CD4-positive, alpha-beta T cell (primary cell): ENCODE results near the gene RPP25L. TPM values are rescaled to one million over a fixed set of nuclear protein-coding genes. Genes with fewer than 3 reads are reported as not detected.

Experiments used
- ATAC-seq: fragments of 200-7000 bp; cut with Tn5 transposase; one replicate; pipeline ENCODE4 v1.10.0; 2022; ENCODE audit warnings: mild to moderate bottlenecking; ENCODE audit not compliant: poor library complexity
- CTCF ChIA-PET: fragments of 350-600 bp; sonication (Branson Sonifier 250); formaldehyde crosslinking; loops from one replicate; lab custom pipeline; 2021; ENCODE audit warnings: antibody characterized with exemption, inconsistent platforms; lab: Charles Lee
- POLR2A ChIA-PET: fragments of 350-600 bp; sonication (Branson Sonifier 250); formaldehyde crosslinking; loops from one replicate; lab custom pipeline; 2021; ENCODE audit warnings: antibody characterized with exemption, inconsistent platforms; lab: Charles Lee
- DNase-seq, 14 experiments: peaks; one replicate each; pipeline ENCODE4 v3.0.0-alpha.2; 2013 to 2020; ENCODE audit warnings: mixed read lengths in 2 of 14
- H3K27ac ChIP-seq, 2 donors: one replicate each; pipeline versions ENCODE4 v1.5.1 to v1.7.0; 2013; ENCODE audit warnings: low read length in 2 of 2, low read depth in 1 of 2, mild to moderate bottlenecking in 1 of 2
- H3K27me3 ChIP-seq, 2 experiments: 1 replicate in 1 of 2; 2 replicates in 1 of 2; pipeline versions ENCODE4 v1.6.1 to v1.7.0; 2013; ENCODE audit warnings: low read length in 2 of 2, control low read depth in 1 of 2, mild to moderate bottlenecking in 1 of 2, moderate library complexity in 1 of 2; ENCODE audit not compliant: insufficient read depth in 2 of 2, control insufficient read depth in 1 of 2
- H3K36me3 ChIP-seq: one replicate; pipeline ENCODE4 v1.6.1; 2013; ENCODE audit warnings: low read length, control low read depth; ENCODE audit not compliant: insufficient read depth
- H3K4me1 ChIP-seq: one replicate; pipeline ENCODE4 v1.6.1; 2013; ENCODE audit warnings: low read length, control low read depth; ENCODE audit not compliant: insufficient read depth
- H3K4me3 ChIP-seq: one replicate; pipeline ENCODE4 v1.5.1; 2013; ENCODE audit warnings: mild to moderate bottlenecking, low read length, moderate library complexity
- H3K9me3 ChIP-seq, 2 experiments: 1 replicate in 1 of 2; 2 replicates in 1 of 2; pipeline versions ENCODE4 v1.6.1 to v1.7.0; 2013; ENCODE audit warnings: low read length in 2 of 2, mild to moderate bottlenecking in 2 of 2, control low read depth in 1 of 2, moderate library complexity in 1 of 2; ENCODE audit not compliant: control insufficient read depth in 1 of 2, insufficient read depth in 1 of 2
- H3K27ac Mint-ChIP-seq: one replicate; pipeline ENCODE4 v1.8.0; 2020; ENCODE audit warnings: mixed read lengths
- H3K27me3 Mint-ChIP-seq: one replicate; pipeline ENCODE4 v1.8.0; 2021; ENCODE audit warnings: mixed read lengths
- H3K36me3 Mint-ChIP-seq: one replicate; pipeline ENCODE4 v1.8.0; 2021; ENCODE audit warnings: low read depth, mixed read lengths
- H3K4me1 Mint-ChIP-seq: one replicate; pipeline ENCODE4 v1.8.0; 2021; ENCODE audit warnings: low read depth, mixed read lengths
- H3K4me3 Mint-ChIP-seq: one replicate; pipeline ENCODE4 v1.8.0; 2020; ENCODE audit warnings: mild to moderate bottlenecking, mixed read lengths
- H3K9me3 Mint-ChIP-seq: one replicate; pipeline ENCODE4 v1.8.0; 2020; ENCODE audit warnings: mixed read lengths
- intact Hi-C, 2 experiments: fragments of 100-400 bp; cut with DNase I in 1 of 2; cut with micrococcal nuclease in 1 of 2; formaldehyde crosslinking; loops; one replicate each; pipeline versions ENCODE4 v1.15.1 to v1.9.0; 2023 to 2025; cut with DNase I, micrococcal nuclease
- total RNA-seq, 174 experiments: library from RNA in 2 of 174; stranded (reverse) in 2 of 174; gene quantifications; one replicate each; pipeline ENCODE4 v1.2.3 and lab custom pipeline; 2021 to 2026
- TF ChIP-seq, protein P1 (sequence below): fragments of 200-600 bp; IDR thresholded peaks from one replicate; pipeline ENCODE4 v1.8.0; 2022; ENCODE audit warnings: antibody characterized with exemption, mild to moderate bottlenecking

Gene RPP25L
- total RNA-seq, 2 experiments from 2014 or later = 4.6 to 5.7 TPM

DNA sequence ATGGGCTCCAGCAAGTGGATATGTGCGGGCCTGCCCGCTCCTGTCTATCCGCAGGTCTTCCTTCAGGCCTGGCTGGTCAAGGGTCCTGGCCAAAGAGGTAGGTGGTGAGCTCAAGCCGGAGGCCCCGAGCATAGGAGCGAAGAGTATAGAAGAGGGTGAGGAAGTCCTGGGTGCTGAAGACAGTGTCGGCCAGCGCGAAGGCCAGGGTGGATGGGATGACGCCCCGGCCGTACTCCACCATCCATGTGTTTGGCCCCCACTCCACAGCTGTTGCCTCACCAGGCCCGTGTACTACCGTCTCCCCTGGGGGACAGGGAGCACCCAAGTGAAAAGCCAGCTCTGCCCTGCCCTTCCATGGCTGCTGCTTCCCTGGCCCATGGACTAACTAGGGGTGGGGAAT, 23.7 kb upstream of the RPP25L start:
- H3K4me3 Mint-ChIP-seq = peak overlapping the region; percentile 75
- H3K36me3 ChIP-seq = peaks cover 14% of the 10 kb centered on the region
- TF ChIP-seq, protein P1, sequence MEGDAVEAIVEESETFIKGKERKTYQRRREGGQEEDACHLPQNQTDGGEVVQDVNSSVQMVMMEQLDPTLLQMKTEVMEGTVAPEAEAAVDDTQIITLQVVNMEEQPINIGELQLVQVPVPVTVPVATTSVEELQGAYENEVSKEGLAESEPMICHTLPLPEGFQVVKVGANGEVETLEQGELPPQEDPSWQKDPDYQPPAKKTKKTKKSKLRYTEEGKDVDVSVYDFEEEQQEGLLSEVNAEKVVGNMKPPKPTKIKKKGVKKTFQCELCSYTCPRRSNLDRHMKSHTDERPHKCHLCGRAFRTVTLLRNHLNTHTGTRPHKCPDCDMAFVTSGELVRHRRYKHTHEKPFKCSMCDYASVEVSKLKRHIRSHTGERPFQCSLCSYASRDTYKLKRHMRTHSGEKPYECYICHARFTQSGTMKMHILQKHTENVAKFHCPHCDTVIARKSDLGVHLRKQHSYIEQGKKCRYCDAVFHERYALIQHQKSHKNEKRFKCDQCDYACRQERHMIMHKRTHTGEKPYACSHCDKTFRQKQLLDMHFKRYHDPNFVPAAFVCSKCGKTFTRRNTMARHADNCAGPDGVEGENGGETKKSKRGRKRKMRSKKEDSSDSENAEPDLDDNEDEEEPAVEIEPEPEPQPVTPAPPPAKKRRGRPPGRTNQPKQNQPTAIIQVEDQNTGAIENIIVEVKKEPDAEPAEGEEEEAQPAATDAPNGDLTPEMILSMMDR = no peak
- H3K27ac Mint-ChIP-seq = no peak overlapping the region
- H3K4me1 Mint-ChIP-seq = peaks cover 46% of the 10 kb centered on the region
- intact Hi-C loops = loop anchor here (5.0 to 10.0 kb wide), 3 partner anchors 133 to 581 kb away; partner anchors contain the start of genes FANCG (in 1 of the 2) and VCP (in 1 of the 2)
- no peaks in the 10 kb centered on the region for H3K9me3 ChIP-seq
- peaks cover 41% of the 10 kb centered on the region for H3K4me1 ChIP-seq
- DNase-seq (no peak), ATAC-seq (no peak)
- ChIA-PET POLR2A (interaction anchor here (4.1 to 5.0 kb wide), 2 partner anchors 12 to 15 kb away, joined by 46 to 84 read pairs; partner anchors contain the start of genes DCTN3 and GALT), CTCF (interaction anchor here (0.7 to 3.9 kb wide), 6 partner anchors 10 to 67 kb away, joined by 3 to 41 read pairs (median 18); partner anchors contain the start of genes GALT and RPP25L)
- H3K27me3 ChIP-seq = peaks cover 0 to under 1% of the 10 kb centered on the region in 2 experiments
- H3K4me3 ChIP-seq = no peak overlapping the region
- H3K36me3 Mint-ChIP-seq = peaks cover 14% of the 10 kb centered on the region
- H3K27me3 Mint-ChIP-seq = peaks cover 2% of the 10 kb centered on the region
- no peak overlapping the region for H3K27ac ChIP-seq
- H3K9me3 Mint-ChIP-seq = no peaks in the 10 kb centered on the region

DNA sequence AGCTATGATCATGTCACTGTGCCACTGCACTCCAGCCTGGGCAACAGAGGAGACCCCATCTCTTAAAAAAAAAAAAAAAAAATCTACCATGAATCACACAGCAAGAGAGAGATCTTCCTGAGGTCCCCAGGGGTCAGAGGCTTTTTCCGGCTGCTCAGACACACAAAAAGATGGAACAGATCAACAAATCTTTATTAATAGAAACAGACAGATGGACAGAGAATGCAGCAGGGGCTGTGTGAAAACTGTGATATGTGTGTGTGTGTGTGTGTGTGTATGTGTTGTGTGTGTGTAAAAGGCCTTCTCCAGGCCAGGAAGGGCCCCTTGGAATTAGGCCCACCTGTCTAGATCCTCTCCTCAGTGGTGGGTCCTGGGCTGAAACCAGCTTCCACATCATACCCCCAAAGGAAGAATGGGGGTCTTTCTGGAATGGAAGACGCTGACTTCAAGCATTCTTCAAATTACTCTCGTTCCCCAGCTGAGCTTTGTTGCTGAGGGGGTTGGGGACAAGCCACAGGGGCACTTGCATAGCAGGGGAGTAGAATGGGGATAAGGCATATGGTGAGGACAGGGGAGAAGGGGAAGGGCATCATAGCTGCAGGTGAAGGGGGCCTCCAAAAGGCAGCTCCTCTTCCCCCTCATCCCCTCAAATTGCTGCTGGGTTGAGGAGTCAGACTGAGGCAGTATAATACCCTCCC, 22.8 kb upstream of the RPP25L start:
- Histone ChIP-seq H3K9me3 (no peaks in the 10 kb centered on the region), H3K4me1 (peaks cover 41% of the 10 kb centered on the region), H3K4me3 (no peak overlapping the region), H3K27me3 (peaks cover under 1 to 2% of the 10 kb centered on the region in 2 experiments), H3K27ac (no peak overlapping the region), H3K36me3 (peaks cover 14% of the 10 kb centered on the region)
- peaks cover 46% of the 10 kb centered on the region for H3K4me1 Mint-ChIP-seq
- H3K27ac Mint-ChIP-seq = no peak overlapping the region
- TF ChIP-seq, protein P1 = no peak
- DNase-seq = no peak
- peak overlapping the region; percentile 75 for H3K4me3 Mint-ChIP-seq
- H3K9me3 Mint-ChIP-seq = no peaks in the 10 kb centered on the region
- ATAC-seq = no peak
- CTCF ChIA-PET = interaction anchor here (0.8 to 3.9 kb wide), 13 partner anchors 9 to 231 kb away, joined by 3 to 41 read pairs (median 11); partner anchors contain the start of genes DCTN3, GALT and RPP25L
- POLR2A ChIA-PET = interaction anchor here (1.4 to 5.0 kb wide), 7 partner anchors 12 to 30 kb away, joined by 5 to 84 read pairs (median 13); partner anchors contain the start of genes DCTN3, GALT and RPP25L
- H3K36me3 Mint-ChIP-seq = peaks cover 14% of the 10 kb centered on the region
- intact Hi-C loops = loop anchor here (1.0 to 10.0 kb wide), 7 partner anchors 21 to 580 kb away; partner anchors contain the start of genes FANCG (in 1 of the 2), RPP25L (in 1 of the 2) and VCP (in 1 of the 2)
- H3K27me3 Mint-ChIP-seq = peaks cover 11% of the 10 kb centered on the region

DNA sequence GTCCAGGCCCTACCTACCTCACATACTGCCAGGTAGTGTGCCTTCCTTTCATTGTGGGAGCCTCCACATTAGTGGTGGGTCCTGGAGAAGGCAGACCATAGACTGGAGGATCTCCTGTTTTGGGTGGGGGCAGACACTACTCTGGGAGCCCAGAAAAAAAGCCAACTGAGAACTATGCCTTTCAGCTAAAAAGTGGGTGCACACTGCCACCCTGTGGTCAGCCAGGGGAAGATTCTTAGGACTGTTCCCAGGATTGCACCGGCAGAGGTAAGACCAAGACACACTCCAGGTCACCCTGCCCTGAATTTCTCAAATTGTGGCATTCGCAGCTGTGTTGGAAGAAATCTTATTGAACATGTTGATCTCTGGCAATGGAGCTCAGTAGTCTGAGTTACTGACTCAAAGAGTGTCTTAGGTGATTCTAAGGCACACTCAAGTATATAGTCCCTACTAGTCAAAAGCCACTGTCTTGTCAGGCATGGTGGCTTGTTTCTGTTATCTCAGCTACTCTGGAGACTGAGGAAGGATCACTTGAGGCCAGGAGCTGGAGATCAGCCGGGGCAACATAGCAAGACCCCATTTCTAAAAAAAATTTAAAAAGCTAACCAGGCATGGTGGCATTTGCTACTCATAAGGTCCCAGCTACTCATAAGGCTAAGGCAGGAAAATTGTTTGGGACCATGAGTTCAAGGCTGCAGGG, 22.1 kb upstream of the RPP25L start:
- H3K27ac Mint-ChIP-seq = peak overlapping the region; percentile 8
- CTCF ChIA-PET = interaction anchor here (0.6 to 3.0 kb wide), 21 partner anchors 9 to 230 kb away, joined by 3 to 41 read pairs (median 5); partner anchors contain the start of genes DCTN3, DNAI1, FAM219A and GALT
- peak; percentile 64 to 86 (median 72) for DNase-seq
- H3K9me3 ChIP-seq = no peaks in the 10 kb centered on the region
- peak overlapping the region; percentile 75 for H3K4me3 Mint-ChIP-seq
- peaks cover 18% of the 10 kb centered on the region for H3K27me3 Mint-ChIP-seq
- peaks cover 14% of the 10 kb centered on the region for H3K36me3 ChIP-seq
- intact Hi-C loops = loop anchor here (1.0 to 10.0 kb wide), 6 partner anchors 21 to 579 kb away; partner anchors contain the start of genes FANCG (in 1 of the 2), RPP25L (in 1 of the 2) and VCP (in 1 of the 2)
- no peak overlapping the region for H3K27ac ChIP-seq
- peak; percentile 23 for ATAC-seq
- H3K4me1 ChIP-seq = peaks cover 47% of the 10 kb centered on the region
- peaks cover 51% of the 10 kb centered on the region for H3K4me1 Mint-ChIP-seq
- H3K27me3 ChIP-seq = peaks cover 7 to 8% of the 10 kb centered on the region in 2 experiments
- H3K36me3 Mint-ChIP-seq = peaks cover 14% of the 10 kb centered on the region
- H3K4me3 ChIP-seq = no peak overlapping the region
- TF ChIP-seq, protein P1 = peak; percentile 91
- no peaks in the 10 kb centered on the region for H3K9me3 Mint-ChIP-seq
- POLR2A ChIA-PET = interaction anchor here (0.9 to 1.7 kb wide), 8 partner anchors 9 to 31 kb away, joined by 3 to 13 read pairs (median 6); partner anchors contain the start of genes DCTN3, GALT and RPP25L
